GM19240 (cell line): Measurements from ENCODE around the gene KAZN.
"Not testable (repeated sequence)": the region's sequence is repeated elsewhere in the genome, so short reads cannot be mapped to it uniquely, and the experiment has no call there.

Source experiments
- DNase-seq: peaks from one replicate; pipeline ENCODE4 v3.0.0; 2011; ENCODE audit warnings: low spot score; ENCODE audit not compliant: insufficient read length

Gene KAZN

GRCh38 chr1:14598498-14599182 lies at the start of gene KAZN:
KAZN (plus strand) TSS chr1:14598685.
- DNase-seq = no peak

- no peak for DNase-seq
These were observed 48.4 kb upstream of the KAZN start for GRCh38 chr1:14549897-14550620.

GRCh38 chr1:14551386-14551785 lies 47.1 kb upstream of the KAZN start:
- DNase-seq = no peak

- DNase-seq = no peak
These were observed 46.1 kb upstream of the KAZN start for GRCh38 chr1:14552246-14552965.

- DNase-seq = no peak
These were observed 44.8 kb upstream of the KAZN start for GRCh38 chr1:14553711-14554110.

- no peak for DNase-seq
These were observed 43.4 kb upstream of the KAZN start for GRCh38 chr1:14555091-14555490.

GRCh38 chr1:14561014-14561693 lies 37.3 kb upstream of the KAZN start:
- no peak for DNase-seq

GRCh38 chr1:14565090-14565489 lies 33.4 kb upstream of the KAZN start:
- no peak for DNase-seq

- no peak for DNase-seq
These were observed 31.4 kb upstream of the KAZN start for GRCh38 chr1:14567056-14567455.

- no peak for DNase-seq
These were observed 30.6 kb upstream of the KAZN start for GRCh38 chr1:14567903-14568302.

- DNase-seq = no peak
These were observed 29.6 kb upstream of the KAZN start for GRCh38 chr1:14568716-14569355.

GRCh38 chr1:14570514-14570913 lies 28.0 kb upstream of the KAZN start:
- DNase-seq = no peak

- peak; percentile 12 for DNase-seq
These were observed 26.4 kb upstream of the KAZN start for GRCh38 chr1:14571810-14572767.

- no peak for DNase-seq
These were observed 25.6 kb upstream of the KAZN start for GRCh38 chr1:14572861-14573260.

- DNase-seq = no peak
These were observed 22.3 kb upstream of the KAZN start for GRCh38 chr1:14576155-14576554.

- no peak for DNase-seq
These were observed 21.2 kb upstream of the KAZN start for GRCh38 chr1:14577261-14577660.

- no peak for DNase-seq
These were observed 20.3 kb upstream of the KAZN start for GRCh38 chr1:14578156-14578555.

GRCh38 chr1:14580295-14580694 lies 18.2 kb upstream of the KAZN start:
- DNase-seq = not testable (repeated sequence)

- DNase-seq = no peak
These were observed 17.5 kb upstream of the KAZN start for GRCh38 chr1:14580986-14581385.

GRCh38 chr1:14583788-14584187 lies 14.7 kb upstream of the KAZN start:
- DNase-seq = no peak
